K562 (cell line): ENCODE measurements around the gene NIN. TPM values are rescaled to one million over a fixed set of nuclear protein-coding genes. Genes with fewer than 3 reads are reported as not detected.

Experiments
- ATAC-seq: fragments of 200-7000 bp; cut with Tn5 transposase; 3 replicates; pipeline ENCODE4 v1.9.1; 2020; ENCODE audit warnings: moderate library complexity
- BruUV-seq: library from RNA; stranded (reverse); fragments of 400-500 nt; replicated peaks from 2 replicates; lab custom pipeline; 2021; lab: Mats Ljungman, UMichigan
- CTCF ChIA-PET: fragments of 300-600 bp; formaldehyde crosslinking; extraction: SDS; loops from one replicate; lab custom pipeline; 2021; ENCODE audit warnings: low intra/inter-chr PET ratio; lab: Yijun Ruan, JAX
- POLR2A ChIA-PET: fragments of 300-600, 350-650 bp; sonication (Branson Sonifier 250); formaldehyde crosslinking; extraction: SDS; loops from one replicate; lab custom pipeline; 2021; ENCODE audit warnings: antibody characterized with exemption, inconsistent platforms; lab: Yijun Ruan, JAX
- DNase-seq, 4 experiments: peaks; one replicate each; pipeline versions ENCODE4 v3.0.0 to v3.0.0-alpha.2; 2011 to 2018; ENCODE audit warnings: low spot score in 3 of 4, mixed read lengths in 3 of 4; ENCODE audit errors: extremely low read depth in 1 of 4
- FAIRE-seq: peaks from 2 replicates; lab custom pipeline; 2011; peaks lifted over from hg19 to GRCh38; lab: Jason Lieb, UNC
- H2AFZ ChIP-seq: 2 replicates; pipeline ENCODE4 v1.6.0; 2011; ENCODE audit warnings: low read depth, low read length, control low read depth, inconsistent platforms
- H3K27ac ChIP-seq: fragments of 200-600 bp; 3 replicates; pipeline ENCODE4 v1.8.0; 2011; ENCODE audit warnings: low read depth, mild to moderate bottlenecking, control low read depth, inconsistent platforms, low read length, moderate library complexity, mixed read lengths; ENCODE audit errors: extremely low read depth
- H3K27me3 ChIP-seq, 2 experiments: fragments of 300-600 bp in 1 of 2; 2 replicates in 1 of 2; 3 replicates in 1 of 2; pipeline versions ENCODE4 v1.6.0 to v1.8.0; 2011; ENCODE audit warnings: inconsistent platforms in 2 of 2, low read length in 2 of 2, mild to moderate bottlenecking in 1 of 2, mixed read lengths in 1 of 2, moderate library complexity in 1 of 2; ENCODE audit not compliant: control insufficient read depth in 2 of 2, insufficient read depth in 2 of 2
- H3K36me3 ChIP-seq: fragments of 300-600 bp; 3 replicates; pipeline ENCODE4 v1.8.0; 2011; ENCODE audit warnings: mild to moderate bottlenecking, low read length, inconsistent platforms; ENCODE audit not compliant: control insufficient read depth, insufficient read depth
- H3K4me1 ChIP-seq, 2 experiments: fragments of 200-600 bp in 1 of 2; replicated peaks in 1 of 2; 2 replicates in 1 of 2; 3 replicates in 1 of 2; pipeline versions ENCODE4 v1.5.1 to v1.8.0; 2011; ENCODE audit warnings: inconsistent platforms in 2 of 2, low read length in 2 of 2, mild to moderate bottlenecking in 1 of 2, mixed read lengths in 1 of 2, moderate library complexity in 1 of 2; ENCODE audit not compliant: control insufficient read depth in 2 of 2, insufficient read depth in 2 of 2
- H3K4me2 ChIP-seq: 2 replicates; pipeline ENCODE4 v1.6.1; 2011; ENCODE audit warnings: low read length, control low read depth, inconsistent platforms, mixed read lengths; ENCODE audit not compliant: insufficient read depth
- H3K4me3 ChIP-seq: fragments of 200-600 bp; sonication (generic), shearing (Covaris generic); 2 replicates; pipeline ENCODE4 v1.5.1; 2016; ENCODE audit warnings: control low read depth, inconsistent platforms
- H3K79me2 ChIP-seq: fragments of 200-600 bp; 3 replicates; pipeline ENCODE4 v1.8.0; 2011; ENCODE audit warnings: low read length, inconsistent platforms; ENCODE audit not compliant: control insufficient read depth, insufficient read depth
- H3K9ac ChIP-seq, 2 experiments: 2 replicates each; pipeline versions ENCODE4 v1.6.0 to v1.6.1; 2011; ENCODE audit warnings: low read depth in 2 of 2, low read length in 2 of 2, control low read depth in 1 of 2, inconsistent platforms in 1 of 2, mild to moderate bottlenecking in 1 of 2, mixed read lengths in 1 of 2; ENCODE audit not compliant: insufficient read depth in 1 of 2
- H3K9me1 ChIP-seq: one replicate; pipeline ENCODE4 v1.6.0; 2011; ENCODE audit warnings: inconsistent platforms, mild to moderate bottlenecking, low read length, moderate library complexity; ENCODE audit not compliant: control insufficient read depth, insufficient read depth
- H3K9me3 ChIP-seq: replicated peaks from 2 replicates; pipeline ENCODE4 v1.5.1; 2011; ENCODE audit warnings: low read depth, low read length, inconsistent platforms; ENCODE audit not compliant: control insufficient read depth, insufficient read depth
- H4K20me1 ChIP-seq: replicated peaks from 2 replicates; pipeline ENCODE4 v1.6.1; 2011; ENCODE audit warnings: low read length, inconsistent platforms, mixed read lengths; ENCODE audit not compliant: control insufficient read depth, insufficient read depth
- NCOR1 ChIP-seq: fragments of 450-650 bp; IDR thresholded peaks from 2 replicates; pipeline ENCODE4 v1.6.1; 2016; ENCODE audit warnings: mild to moderate bottlenecking, moderate library complexity
- POLR2B ChIP-seq: fragments of 450-650 bp; IDR thresholded peaks from 2 replicates; pipeline ENCODE4 v1.6.1; 2018; ENCODE audit warnings: low read depth; ENCODE audit not compliant: partially characterized antibody
- ZNF197 ChIP-seq: fragments of 200-800 bp; sonication (Bioruptor generic); IDR thresholded peaks from 2 replicates; pipeline ENCODE4 v1.6.1; 2016; ENCODE audit warnings: low read depth, missing genetic modification characterization, missing compliant biosample characterization
- ZNF586 ChIP-seq: fragments of 450-650 bp; formaldehyde crosslinking; conservative IDR thresholded peaks from 2 replicates; pipeline ENCODE4 v1.4.0; 2020; ENCODE audit warnings: mild to moderate bottlenecking, moderate library complexity
- WGBS: fragments of 100-300 bp; shearing (Covaris generic); methylation state at CpG from one replicate; pipeline ENCODE4 v1.1.6; 2016; ENCODE audit warnings: low coverage, mixed read lengths; ENCODE audit not compliant: insufficient coverage; ENCODE audit errors: missing lambda C conversion rate; 5-methylcytosine and 5-hydroxymethylcytosine counted together
- in situ Hi-C: fragments of 300-500 bp; cut with MboI; formaldehyde crosslinking; loops from 4 replicates; pipeline ENCODE4 v1.15.0; 2018; ENCODE audit warnings: inconsistent platforms, mixed read lengths
- intact Hi-C: fragments of 100-400 bp; cut with micrococcal nuclease; formaldehyde crosslinking; loops from 2 replicates; pipeline ENCODE4 v1.14.2; 2022
- polyA plus RNA-seq, 8 experiments: library from polyadenylated mRNA; depleted of rRNA in 4 of 8; stranded (reverse) in 5 of 8; unstranded in 3 of 8; fragments of >200 nt; fragmentation: Nextera tagmentation in 2 of 8; fragmentation: Illumina TruSeq in 1 of 8; extraction: Ambion mirVana in 2 of 8; extraction: Trizol in 1 of 8; gene quantifications; 2 replicates each; pipeline versions ENCODE4 v1.2.1 to v1.2.3, GENCODE V29; 2011 to 2014; ENCODE audit warnings: inconsistent platforms in 1 of 8, missing spikeins in 1 of 8
- total RNA-seq, 7 experiments: library from RNA; depleted of rRNA in 6 of 7; stranded (reverse); fragments of >200 nt in 6 of 7; fragmentation: Illumina TruSeq in 2 of 7; extraction: Trizol in 2 of 7; gene quantifications; 2 replicates each; pipeline versions ENCODE4 v1.2.1 to v1.2.3, GENCODE V29; 2011 to 2021; ENCODE audit warnings: low replicate concordance in 1 of 7
- TF ChIP-seq, protein P1 (sequence below): IDR thresholded peaks from 2 replicates; pipeline ENCODE4 v1.6.1; 2012; ENCODE audit warnings: low read depth, low read length, improper control_type of control experiment, borderline replicate concordance
- TF ChIP-seq, protein P2 (sequence below): fragments of 250-450 bp; sonication (Bioruptor Pico); IDR thresholded peaks from 2 replicates; pipeline ENCODE4 v1.8.0; 2022; ENCODE audit warnings: inconsistent platforms
- TF ChIP-seq, protein P3 (sequence below): fragments of 250-450 bp; sonication (Bioruptor Pico); IDR thresholded peaks from 2 replicates; pipeline ENCODE4 v1.4.0; 2020; ENCODE audit warnings: borderline replicate concordance

Gene NIN
- total and polyA plus RNA-seq, 9 of the 15 experiments (the other 6 are each of a cell fraction or from before 2014, with no cell fraction given), result 0.84 to 8.4 (median 5.0) TPM

DNA sequence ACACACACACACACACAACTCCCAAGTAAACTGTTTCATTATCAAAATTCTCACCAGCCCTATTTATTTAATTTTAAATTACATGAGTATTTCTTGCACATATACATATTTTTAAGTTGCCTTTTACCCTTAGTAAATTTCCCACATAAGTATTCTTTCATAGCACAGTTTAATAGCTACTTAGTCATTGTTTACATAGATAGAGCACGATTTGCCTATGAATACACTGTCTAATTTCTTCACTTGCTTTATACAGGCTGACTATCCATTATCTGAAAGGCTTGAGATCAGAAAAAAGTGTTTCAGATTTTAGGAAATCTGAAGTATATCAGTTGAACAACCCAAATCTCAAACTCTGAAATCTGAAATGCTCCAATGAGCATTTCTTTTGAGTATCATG lies 30.9 kb downstream of the NIN start:
- Histone ChIP-seq H3K9ac (no peak overlapping the region), H3K4me3 (no peak overlapping the region), H3K9me1 (no peaks in the 10 kb centered on the region), H4K20me1 (no peaks in the 10 kb centered on the region), H3K79me2 (no peaks in the 10 kb centered on the region), H3K9me3 (no peaks in the 10 kb centered on the region), H3K4me2 (no peak overlapping the region), H2AFZ (no peak overlapping the region), H3K36me3 (no peaks in the 10 kb centered on the region), H3K27me3 (no peaks in the 10 kb centered on the region), H3K4me1 (no peaks in the 10 kb centered on the region), H3K27ac (no peak overlapping the region)
- TF ChIP-seq, protein P1, sequence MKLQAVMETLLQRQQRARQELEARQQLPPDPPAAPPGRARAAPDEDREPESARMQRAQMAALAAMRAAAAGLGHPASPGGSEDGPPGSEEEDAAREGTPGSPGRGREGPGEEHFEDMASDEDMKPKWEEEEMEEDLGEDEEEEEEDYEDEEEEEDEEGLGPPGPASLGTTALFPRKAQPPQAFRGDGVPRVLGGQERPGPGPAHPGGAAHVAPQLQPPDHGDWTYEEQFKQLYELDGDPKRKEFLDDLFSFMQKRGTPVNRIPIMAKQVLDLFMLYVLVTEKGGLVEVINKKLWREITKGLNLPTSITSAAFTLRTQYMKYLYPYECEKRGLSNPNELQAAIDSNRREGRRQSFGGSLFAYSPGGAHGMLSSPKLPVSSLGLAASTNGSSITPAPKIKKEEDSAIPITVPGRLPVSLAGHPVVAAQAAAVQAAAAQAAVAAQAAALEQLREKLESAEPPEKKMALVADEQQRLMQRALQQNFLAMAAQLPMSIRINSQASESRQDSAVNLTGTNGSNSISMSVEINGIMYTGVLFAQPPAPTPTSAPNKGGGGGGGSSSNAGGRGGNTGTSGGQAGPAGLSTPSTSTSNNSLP, result no peak
- TF ChIP-seq, protein P2, sequence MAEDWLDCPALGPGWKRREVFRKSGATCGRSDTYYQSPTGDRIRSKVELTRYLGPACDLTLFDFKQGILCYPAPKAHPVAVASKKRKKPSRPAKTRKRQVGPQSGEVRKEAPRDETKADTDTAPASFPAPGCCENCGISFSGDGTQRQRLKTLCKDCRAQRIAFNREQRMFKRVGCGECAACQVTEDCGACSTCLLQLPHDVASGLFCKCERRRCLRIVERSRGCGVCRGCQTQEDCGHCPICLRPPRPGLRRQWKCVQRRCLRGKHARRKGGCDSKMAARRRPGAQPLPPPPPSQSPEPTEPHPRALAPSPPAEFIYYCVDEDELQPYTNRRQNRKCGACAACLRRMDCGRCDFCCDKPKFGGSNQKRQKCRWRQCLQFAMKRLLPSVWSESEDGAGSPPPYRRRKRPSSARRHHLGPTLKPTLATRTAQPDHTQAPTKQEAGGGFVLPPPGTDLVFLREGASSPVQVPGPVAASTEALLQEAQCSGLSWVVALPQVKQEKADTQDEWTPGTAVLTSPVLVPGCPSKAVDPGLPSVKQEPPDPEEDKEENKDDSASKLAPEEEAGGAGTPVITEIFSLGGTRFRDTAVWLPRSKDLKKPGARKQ (CRISPR knock-in tag), result no peak
- TF ChIP-seq, protein P3, sequence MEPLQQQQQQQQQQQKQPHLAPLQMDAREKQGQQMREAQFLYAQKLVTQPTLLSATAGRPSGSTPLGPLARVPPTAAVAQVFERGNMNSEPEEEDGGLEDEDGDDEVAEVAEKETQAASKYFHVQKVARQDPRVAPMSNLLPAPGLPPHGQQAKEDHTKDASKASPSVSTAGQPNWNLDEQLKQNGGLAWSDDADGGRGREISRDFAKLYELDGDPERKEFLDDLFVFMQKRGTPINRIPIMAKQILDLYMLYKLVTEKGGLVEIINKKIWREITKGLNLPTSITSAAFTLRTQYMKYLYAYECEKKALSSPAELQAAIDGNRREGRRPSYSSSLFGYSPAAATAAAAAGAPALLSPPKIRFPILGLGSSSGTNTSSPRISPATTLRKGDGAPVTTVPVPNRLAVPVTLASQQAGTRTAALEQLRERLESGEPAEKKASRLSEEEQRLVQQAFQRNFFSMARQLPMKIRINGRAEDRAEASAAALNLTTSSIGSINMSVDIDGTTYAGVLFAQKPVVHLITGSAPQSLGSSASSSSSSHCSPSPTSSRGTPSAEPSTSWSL (CRISPR knock-in tag), result no peak
- no peak for TF ChIP-seq POLR2B
- no peak for TF ChIP-seq ZNF586 (CRISPR knock-in tag)
- TF ChIP-seq ZNF197 (CRISPR knock-in tag), result no peak
- TF ChIP-seq NCOR1, result no peak
- no TSS peak for BruUV-seq
- ATAC-seq, result no peak
- no peak for DNase-seq
- intact Hi-C loops (no loop called here), in situ Hi-C loops (no loop called here)
- POLR2A ChIA-PET, result no interaction called here
- 18% methylated on average over 1 of the region's 1 CpG for WGBS
- CTCF ChIA-PET, result no interaction called here
- no peak for FAIRE-seq
